WTC11 (cell line): Measurements from ENCODE around the gene RYR1. TPM values are rescaled to one million over a fixed set of nuclear protein-coding genes. Genes with fewer than 3 reads are reported as not detected.

Experiments
- ATAC-seq: fragments of 200-7000 bp; cut with Tn5 transposase; 2 replicates; pipeline ENCODE4 v1.10.0; 2021; ENCODE audit warnings: mild to moderate bottlenecking, moderate library complexity
- CTCF ChIA-PET: fragments of 300-600 bp; sonication (Branson Sonifier 250); formaldehyde crosslinking; loops from one replicate; lab custom pipeline; 2021; ENCODE audit warnings: antibody characterized with exemption; lab: Charles Lee
- POLR2A ChIA-PET: fragments of 350-600 bp; sonication (Branson Sonifier 250); formaldehyde crosslinking; loops from one replicate; lab custom pipeline; 2021; ENCODE audit warnings: antibody characterized with exemption; lab: Charles Lee
- DNase-seq: peaks from one replicate; pipeline ENCODE4 v3.0.0; 2021; ENCODE audit warnings: low spot score
- H3K27ac Mint-ChIP-seq: 2 replicates; pipeline ENCODE4 v1.8.0; 2021; ENCODE audit warnings: mixed read lengths
- H3K27me3 Mint-ChIP-seq: 2 replicates; pipeline ENCODE4 v1.8.0; 2021; ENCODE audit warnings: low read depth, mild to moderate bottlenecking, moderate library complexity, mixed read lengths
- H3K36me3 Mint-ChIP-seq: 2 replicates; pipeline ENCODE4 v1.8.0; 2021; ENCODE audit warnings: mixed read lengths
- H3K4me1 Mint-ChIP-seq: 2 replicates; pipeline ENCODE4 v1.8.0; 2022; ENCODE audit warnings: mixed read lengths
- H3K4me3 Mint-ChIP-seq: 2 replicates; pipeline ENCODE4 v1.8.0; 2021; ENCODE audit warnings: mild to moderate bottlenecking, moderate library complexity, mixed read lengths
- H3K9me3 Mint-ChIP-seq: 2 replicates; pipeline ENCODE4 v1.8.0; 2021; ENCODE audit warnings: mixed read lengths
- ATF1 ChIP-seq: sonication (generic); formaldehyde crosslinking; IDR thresholded peaks from 2 replicates; pipeline ENCODE4 v1.8.1; 2023; ENCODE audit warnings: mild to moderate bottlenecking, moderate library complexity, missing genetic modification reagents
- ATF2 ChIP-seq: sonication (generic); formaldehyde crosslinking; IDR thresholded peaks from 2 replicates; pipeline ENCODE4 v1.8.1; 2022; ENCODE audit warnings: low read depth, missing genetic modification reagents, borderline replicate concordance
- ETV6 ChIP-seq: sonication (generic); formaldehyde crosslinking; IDR thresholded peaks from 2 replicates; pipeline ENCODE4 v1.8.1; 2022; ENCODE audit warnings: mild to moderate bottlenecking, missing genetic modification reagents
- GABPB1 ChIP-seq: sonication (generic); formaldehyde crosslinking; IDR thresholded peaks from 2 replicates; pipeline ENCODE4 v1.8.1; 2023; ENCODE audit warnings: mild to moderate bottlenecking, missing genetic modification reagents
- IRF2 ChIP-seq: sonication (generic); formaldehyde crosslinking; IDR thresholded peaks from 2 replicates; pipeline ENCODE4 v1.8.0; 2022; ENCODE audit warnings: low read depth, missing genetic modification reagents, borderline replicate concordance
- JUN ChIP-seq: sonication (generic); formaldehyde crosslinking; IDR thresholded peaks from 2 replicates; pipeline ENCODE4 v1.8.0; 2023; ENCODE audit warnings: mild to moderate bottlenecking, missing genetic modification reagents
- MXD4 ChIP-seq: fragments of 250-450 bp; sonication (Bioruptor Pico); IDR thresholded peaks from 2 replicates; pipeline ENCODE4 v1.8.0; 2021; ENCODE audit warnings: mild to moderate bottlenecking, moderate library complexity, borderline replicate concordance
- MYBL2 ChIP-seq: sonication (generic); formaldehyde crosslinking; IDR thresholded peaks from 2 replicates; pipeline ENCODE4 v1.8.1; 2023; ENCODE audit warnings: mild to moderate bottlenecking, moderate library complexity, missing genetic modification reagents
- NR1H2 ChIP-seq: sonication (generic); formaldehyde crosslinking; IDR thresholded peaks from 2 replicates; pipeline ENCODE4 v1.9.0; 2021; ENCODE audit warnings: mild to moderate bottlenecking, moderate library complexity, missing genetic modification reagents
- OVOL2 ChIP-seq: fragments of 250-450 bp; sonication (Bioruptor Pico); IDR thresholded peaks from 2 replicates; pipeline ENCODE4 v1.9.0; 2021; ENCODE audit warnings: mild to moderate bottlenecking, borderline replicate concordance
- RELA ChIP-seq: sonication (generic); formaldehyde crosslinking; IDR thresholded peaks from 2 replicates; pipeline ENCODE4 v1.8.1; 2022; ENCODE audit warnings: missing genetic modification reagents, mild to moderate bottlenecking, borderline replicate concordance
- SMAD4 ChIP-seq: sonication (generic); formaldehyde crosslinking; IDR thresholded peaks from 2 replicates; pipeline ENCODE4 v1.8.0; 2022; ENCODE audit warnings: mild to moderate bottlenecking, missing genetic modification reagents
- TEAD4 ChIP-seq: sonication (generic); formaldehyde crosslinking; IDR thresholded peaks from 2 replicates; pipeline ENCODE4 v1.8.0; 2022; ENCODE audit warnings: mild to moderate bottlenecking, missing genetic modification reagents
- ZNF121 ChIP-seq: sonication (generic); formaldehyde crosslinking; IDR thresholded peaks from 2 replicates; pipeline ENCODE4 v1.8.0; 2023; ENCODE audit warnings: missing genetic modification reagents
- ZNF138 ChIP-seq: sonication (generic); formaldehyde crosslinking; conservative IDR thresholded peaks from 2 replicates; pipeline ENCODE4 v1.8.1; 2022; ENCODE audit warnings: mild to moderate bottlenecking, moderate library complexity, missing genetic modification reagents
- ZNF232 ChIP-seq: sonication (generic); formaldehyde crosslinking; IDR thresholded peaks from 2 replicates; pipeline ENCODE4 v1.8.0; 2022; ENCODE audit warnings: mild to moderate bottlenecking, missing genetic modification reagents
- ZNF263 ChIP-seq: sonication (generic); formaldehyde crosslinking; IDR thresholded peaks from 2 replicates; pipeline ENCODE4 v1.8.1; 2022; ENCODE audit warnings: low read depth, mild to moderate bottlenecking, moderate library complexity, missing genetic modification reagents
- ZNF416 ChIP-seq: fragments of 250-450 bp; sonication (Bioruptor Pico); IDR thresholded peaks from 2 replicates; pipeline ENCODE4 v1.9.0; 2021; ENCODE audit warnings: mild to moderate bottlenecking, inconsistent platforms
- total RNA-seq: library from RNA; stranded (reverse); gene quantifications from 3 replicates; pipeline ENCODE4 v1.2.3, GENCODE V29; 2021
- TF ChIP-seq, protein P1 (sequence below): sonication (generic); formaldehyde crosslinking; IDR thresholded peaks from 2 replicates; pipeline ENCODE4 v1.8.1; 2023; ENCODE audit warnings: mild to moderate bottlenecking, moderate library complexity, missing genetic modification reagents
- TF ChIP-seq, protein P2 (sequence below): sonication (generic); formaldehyde crosslinking; IDR thresholded peaks from 2 replicates; pipeline ENCODE4 v1.8.0; 2022; ENCODE audit warnings: mild to moderate bottlenecking, missing genetic modification reagents
- TF ChIP-seq, protein P3 (sequence below): sonication (generic); formaldehyde crosslinking; IDR thresholded peaks from 2 replicates; pipeline ENCODE4 v1.8.1; 2023; ENCODE audit warnings: mild to moderate bottlenecking, missing genetic modification reagents
- TF ChIP-seq, protein P4 (sequence below): fragments of 250-450 bp; sonication (Bioruptor Pico); IDR thresholded peaks from 2 replicates; pipeline ENCODE4 v1.9.0; 2021; ENCODE audit warnings: mild to moderate bottlenecking
- TF ChIP-seq, protein P5 (sequence below): sonication (generic); formaldehyde crosslinking; IDR thresholded peaks from 2 replicates; pipeline ENCODE4 v1.8.0; 2022; ENCODE audit warnings: mild to moderate bottlenecking, missing genetic modification reagents

The RYR1 gene
- total RNA-seq, 1 experiment from 2014 or later, result 24.2 TPM

DNA sequence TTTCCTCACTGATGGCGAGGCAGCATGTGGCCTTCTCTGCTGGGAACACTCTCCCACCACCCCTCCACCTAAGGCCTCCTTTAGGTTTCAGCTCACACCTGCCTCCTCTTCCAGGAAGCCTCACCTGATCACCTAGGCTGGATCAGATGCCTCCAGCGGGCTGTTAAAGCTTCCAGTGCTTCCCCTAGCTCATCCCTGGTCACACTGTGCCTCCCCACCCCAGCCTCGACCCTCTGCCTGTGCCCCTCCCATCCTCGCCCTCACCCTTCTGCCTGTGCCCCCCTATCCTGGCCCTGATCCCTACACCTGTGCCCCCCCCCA is 150.5 kb downstream of the RYR1 start (continued):
- TF ChIP-seq, protein P1, sequence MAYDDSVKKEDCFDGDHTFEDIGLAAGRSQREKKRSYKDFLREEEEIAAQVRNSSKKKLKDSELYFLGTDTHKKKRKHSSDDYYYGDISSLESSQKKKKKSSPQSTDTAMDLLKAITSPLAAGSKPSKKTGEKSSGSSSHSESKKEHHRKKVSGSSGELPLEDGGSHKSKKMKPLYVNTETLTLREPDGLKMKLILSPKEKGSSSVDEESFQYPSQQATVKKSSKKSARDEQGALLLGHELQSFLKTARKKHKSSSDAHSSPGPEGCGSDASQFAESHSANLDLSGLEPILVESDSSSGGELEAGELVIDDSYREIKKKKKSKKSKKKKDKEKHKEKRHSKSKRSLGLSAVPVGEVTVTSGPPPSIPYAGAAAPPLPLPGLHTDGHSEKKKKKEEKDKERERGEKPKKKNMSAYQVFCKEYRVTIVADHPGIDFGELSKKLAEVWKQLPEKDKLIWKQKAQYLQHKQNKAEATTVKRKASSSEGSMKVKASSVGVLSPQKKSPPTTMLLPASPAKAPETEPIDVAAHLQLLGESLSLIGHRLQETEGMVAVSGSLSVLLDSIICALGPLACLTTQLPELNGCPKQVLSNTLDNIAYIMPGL (CRISPR knock-in tag), result no peak
- TF ChIP-seq ZNF263 (CRISPR knock-in tag) (no peak), RELA (no peak), ZNF232 (no peak)

GRCh38 chr19:38587562-38587961 is 154.1 kb downstream of the RYR1 start:
- CTCF ChIA-PET, result interaction anchor here (1.5 to 2.3 kb wide), 2 partner anchors 9 to 47 kb away, joined by 8 to 14 read pairs; no protein-coding TSS in a partner anchor

GRCh38 chr19:38588041-38588440 is 154.6 kb downstream of the RYR1 start:
- ChIA-PET CTCF (interaction anchor here (2.3 kb wide), 1 partner anchor 47 kb away, joined by 8 read pairs; no protein-coding TSS in a partner anchor), POLR2A (no interaction called here)
- TF ChIP-seq, protein P2, sequence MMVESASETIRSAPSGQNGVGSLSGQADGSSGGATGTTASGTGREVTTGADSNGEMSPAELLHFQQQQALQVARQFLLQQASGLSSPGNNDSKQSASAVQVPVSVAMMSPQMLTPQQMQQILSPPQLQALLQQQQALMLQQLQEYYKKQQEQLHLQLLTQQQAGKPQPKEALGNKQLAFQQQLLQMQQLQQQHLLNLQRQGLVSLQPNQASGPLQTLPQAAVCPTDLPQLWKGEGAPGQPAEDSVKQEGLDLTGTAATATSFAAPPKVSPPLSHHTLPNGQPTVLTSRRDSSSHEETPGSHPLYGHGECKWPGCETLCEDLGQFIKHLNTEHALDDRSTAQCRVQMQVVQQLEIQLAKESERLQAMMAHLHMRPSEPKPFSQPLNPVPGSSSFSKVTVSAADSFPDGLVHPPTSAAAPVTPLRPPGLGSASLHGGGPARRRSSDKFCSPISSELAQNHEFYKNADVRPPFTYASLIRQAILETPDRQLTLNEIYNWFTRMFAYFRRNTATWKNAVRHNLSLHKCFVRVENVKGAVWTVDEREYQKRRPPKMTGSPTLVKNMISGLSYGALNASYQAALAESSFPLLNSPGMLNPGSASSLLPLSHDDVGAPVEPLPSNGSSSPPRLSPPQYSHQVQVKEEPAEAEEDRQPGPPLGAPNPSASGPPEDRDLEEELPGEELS (CRISPR knock-in tag), result no peak
- TF ChIP-seq NR1H2 (CRISPR knock-in tag) (no peak), ZNF416 (CRISPR knock-in tag) (no peak), MYBL2 (CRISPR knock-in tag) (no peak), MXD4 (no peak), SMAD4 (CRISPR knock-in tag) (no peak), ATF1 (CRISPR knock-in tag) (no peak), OVOL2 (CRISPR knock-in tag) (no peak), ATF2 (CRISPR knock-in tag) (no peak), ETV6 (CRISPR knock-in tag) (no peak), ZNF121 (CRISPR knock-in tag) (no peak), TEAD4 (CRISPR knock-in tag) (no peak), ZNF138 (CRISPR knock-in tag) (no peak), GABPB1 (no peak), JUN (CRISPR knock-in tag) (no peak)
- TF ChIP-seq, protein P3, sequence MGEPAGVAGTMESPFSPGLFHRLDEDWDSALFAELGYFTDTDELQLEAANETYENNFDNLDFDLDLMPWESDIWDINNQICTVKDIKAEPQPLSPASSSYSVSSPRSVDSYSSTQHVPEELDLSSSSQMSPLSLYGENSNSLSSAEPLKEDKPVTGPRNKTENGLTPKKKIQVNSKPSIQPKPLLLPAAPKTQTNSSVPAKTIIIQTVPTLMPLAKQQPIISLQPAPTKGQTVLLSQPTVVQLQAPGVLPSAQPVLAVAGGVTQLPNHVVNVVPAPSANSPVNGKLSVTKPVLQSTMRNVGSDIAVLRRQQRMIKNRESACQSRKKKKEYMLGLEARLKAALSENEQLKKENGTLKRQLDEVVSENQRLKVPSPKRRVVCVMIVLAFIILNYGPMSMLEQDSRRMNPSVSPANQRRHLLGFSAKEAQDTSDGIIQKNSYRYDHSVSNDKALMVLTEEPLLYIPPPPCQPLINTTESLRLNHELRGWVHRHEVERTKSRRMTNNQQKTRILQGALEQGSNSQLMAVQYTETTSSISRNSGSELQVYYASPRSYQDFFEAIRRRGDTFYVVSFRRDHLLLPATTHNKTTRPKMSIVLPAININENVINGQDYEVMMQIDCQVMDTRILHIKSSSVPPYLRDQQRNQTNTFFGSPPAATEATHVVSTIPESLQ (CRISPR knock-in tag), result no peak
- TF ChIP-seq, protein P4, sequence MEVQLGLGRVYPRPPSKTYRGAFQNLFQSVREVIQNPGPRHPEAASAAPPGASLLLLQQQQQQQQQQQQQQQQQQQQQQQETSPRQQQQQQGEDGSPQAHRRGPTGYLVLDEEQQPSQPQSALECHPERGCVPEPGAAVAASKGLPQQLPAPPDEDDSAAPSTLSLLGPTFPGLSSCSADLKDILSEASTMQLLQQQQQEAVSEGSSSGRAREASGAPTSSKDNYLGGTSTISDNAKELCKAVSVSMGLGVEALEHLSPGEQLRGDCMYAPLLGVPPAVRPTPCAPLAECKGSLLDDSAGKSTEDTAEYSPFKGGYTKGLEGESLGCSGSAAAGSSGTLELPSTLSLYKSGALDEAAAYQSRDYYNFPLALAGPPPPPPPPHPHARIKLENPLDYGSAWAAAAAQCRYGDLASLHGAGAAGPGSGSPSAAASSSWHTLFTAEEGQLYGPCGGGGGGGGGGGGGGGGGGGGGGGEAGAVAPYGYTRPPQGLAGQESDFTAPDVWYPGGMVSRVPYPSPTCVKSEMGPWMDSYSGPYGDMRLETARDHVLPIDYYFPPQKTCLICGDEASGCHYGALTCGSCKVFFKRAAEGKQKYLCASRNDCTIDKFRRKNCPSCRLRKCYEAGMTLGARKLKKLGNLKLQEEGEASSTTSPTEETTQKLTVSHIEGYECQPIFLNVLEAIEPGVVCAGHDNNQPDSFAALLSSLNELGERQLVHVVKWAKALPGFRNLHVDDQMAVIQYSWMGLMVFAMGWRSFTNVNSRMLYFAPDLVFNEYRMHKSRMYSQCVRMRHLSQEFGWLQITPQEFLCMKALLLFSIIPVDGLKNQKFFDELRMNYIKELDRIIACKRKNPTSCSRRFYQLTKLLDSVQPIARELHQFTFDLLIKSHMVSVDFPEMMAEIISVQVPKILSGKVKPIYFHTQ, result no peak
- TF ChIP-seq, protein P5, sequence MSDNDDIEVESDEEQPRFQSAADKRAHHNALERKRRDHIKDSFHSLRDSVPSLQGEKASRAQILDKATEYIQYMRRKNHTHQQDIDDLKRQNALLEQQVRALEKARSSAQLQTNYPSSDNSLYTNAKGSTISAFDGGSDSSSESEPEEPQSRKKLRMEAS (CRISPR knock-in tag), result no peak
- no peaks in the 10 kb centered on the region for H3K27me3 Mint-ChIP-seq
- peaks cover 16% of the 10 kb centered on the region for H3K36me3 Mint-ChIP-seq
- DNase-seq (no peak), ATAC-seq (no peak)
- H3K4me1 Mint-ChIP-seq, result no peaks in the 10 kb centered on the region
- H3K9me3 Mint-ChIP-seq, result no peaks in the 10 kb centered on the region
- H3K27ac Mint-ChIP-seq, result peak overlapping the region; percentile 54
- H3K4me3 Mint-ChIP-seq, result no peak overlapping the region

More at GRCh38 chr19:38587562-38587961, 154.1 kb downstream of the RYR1 start:
- peaks cover 19% of the 10 kb centered on the region for H3K36me3 Mint-ChIP-seq
- TF ChIP-seq IRF2 (CRISPR knock-in tag), result no peak
- H3K27me3 Mint-ChIP-seq, result no peaks in the 10 kb centered on the region
- POLR2A ChIA-PET, result no interaction called here
- H3K9me3 Mint-ChIP-seq, result no peaks in the 10 kb centered on the region
- no peak for DNase-seq
- H3K27ac Mint-ChIP-seq, result peak overlapping the region; percentile 54
- H3K4me3 Mint-ChIP-seq, result no peak overlapping the region
- H3K4me1 Mint-ChIP-seq, result no peaks in the 10 kb centered on the region
- ATAC-seq, result no peak
